ENCODE measurements around the gene RSBN1. TPM values are rescaled to one million over a fixed set of nuclear protein-coding genes. Genes with fewer than 3 reads are reported as not detected.
"Not testable (repeated sequence)": the region's sequence is repeated elsewhere in the genome, so short reads cannot be mapped to it uniquely, and the experiment has no call there.

The RSBN1 gene
- polyA plus RNA-seq, 1 of the 3 experiments (the other 2 are of a cell fraction): 4.0 TPM

GRCh38 chr1:113756461-113756860 is 55.8 kb downstream of the RSBN1 start:
- H4K20me1 ChIP-seq (ENCODE audit: insufficient read depth): no peaks in the 10 kb centered on the region
- H2AFZ ChIP-seq (ENCODE audit: low read depth): no peak overlapping the region
- WGBS (ENCODE audit: low lambda C conversion rate): 88% methylated on average over 1 of the region's 1 CpG
- no peaks in the 10 kb centered on the region for H3K9me3 ChIP-seq
- H3K27ac ChIP-seq (ENCODE audit: low read depth in 2 of 2, low read length in 1 of 2): no peak overlapping the region
- no peak overlapping the region; a peak in 1 of 4 replicates for H3K4me3 ChIP-seq (ENCODE audit: low read depth in 2 of 2, low read length in 1 of 2)
- H3K9ac ChIP-seq: no peak overlapping the region
- DNase-seq: no peak
- H3K79me2 ChIP-seq (ENCODE audit: insufficient read depth): peaks cover 65% of the 10 kb centered on the region
- peaks cover 7 to 9% of the 10 kb centered on the region in 2 experiments; a peak in 3 of 4 replicates for H3K4me1 ChIP-seq (ENCODE audit: control insufficient read depth in 1 of 2, insufficient read depth in 2 of 2, low read depth in 1 of 2, low read length in 1 of 2)
- H3K36me3 ChIP-seq (replicated peaks in 1 of 2; ENCODE audit: control insufficient read depth in 1 of 2, insufficient read depth in 2 of 2, low read length in 1 of 2): peaks cover 5 to 37% of the 10 kb centered on the region in 2 experiments
- no peaks in the 10 kb centered on the region for H3K27me3 ChIP-seq (ENCODE audit: insufficient read depth)
- no peaks in the 10 kb centered on the region for H3K9me2 ChIP-seq
- ChIA-PET POLR2A (no interaction called here), CTCF (no interaction called here)
- H3K4me2 ChIP-seq: peak overlapping the region; percentile 89
- H3F3A ChIP-seq (replicated peaks; ENCODE audit: insufficient read depth): peaks cover 18% of the 10 kb centered on the region
- TF ChIP-seq RCOR1 (IDR thresholded peaks at IDR 0.05; ENCODE audit: low read length) (no peak), USF2 (IDR thresholded peaks at IDR 0.05; ENCODE audit: borderline replicate concordance, low read depth, low read length) (no peak), CTCF (IDR thresholded peaks at IDR 0.05) (no peak), TEAD4 (IDR thresholded peaks at IDR 0.05; ENCODE audit: borderline replicate concordance, insufficient read depth) (no peak), EZH2phosphoT487 (IDR thresholded peaks at IDR 0.05; ENCODE audit: borderline replicate concordance, low read depth) (no peak), SMC3 (IDR thresholded peaks at IDR 0.05; ENCODE audit: low read depth, low read length) (no peak), TAF1 (IDR thresholded peaks at IDR 0.05; ENCODE audit: borderline replicate concordance, low read depth, low read length) (no peak), GABPA (IDR thresholded peaks at IDR 0.05; ENCODE audit: low read depth) (no peak), POLR2AphosphoS5 (IDR thresholded peaks at IDR 0.05; ENCODE audit: low read depth, low read length) (no peak), JUND (IDR thresholded peaks at IDR 0.05) (no peak), ELF1 (IDR thresholded peaks at IDR 0.05) (no peak), FOSL2 (IDR thresholded peaks at IDR 0.05; ENCODE audit: borderline replicate concordance, low read depth) (no peak), NRF1 (IDR thresholded peaks at IDR 0.05; ENCODE audit: low read depth, low read length) (no peak), RAD21 (IDR thresholded peaks at IDR 0.05; ENCODE audit: low read length) (no peak), MXI1 (IDR thresholded peaks at IDR 0.05; ENCODE audit: low read depth, low read length) (no peak), NFIC (IDR thresholded peaks at IDR 0.05; ENCODE audit: borderline replicate concordance) (no peak), FOXJ3 (CRISPR knock-in tag; IDR thresholded peaks at IDR 0.05) (no peak), CHD2 (IDR thresholded peaks at IDR 0.05; ENCODE audit: low read length, partially characterized antibody) (no peak), REST (IDR thresholded peaks at IDR 0.05; ENCODE audit: low read depth, low read length) (no peak), GATA2 (CRISPR knock-in tag; IDR thresholded peaks at IDR 0.05) (no peak)

- peaks cover 62% of the 10 kb centered on the region for H3K79me2 ChIP-seq (ENCODE audit: insufficient read depth)
- CTCF ChIA-PET: interaction anchor here (0.9 kb wide), 1 partner anchor 73 kb away, joined by 3 read pairs; no protein-coding TSS in a partner anchor
Measured at GRCh38 chr1:113753333-113753732, 58.9 kb downstream of the RSBN1 start.

More at GRCh38 chr1:113753333-113753732, 58.9 kb downstream of the RSBN1 start:
- H3F3A ChIP-seq (replicated peaks; ENCODE audit: insufficient read depth); H3K9me3 ChIP-seq; H3K27me3 ChIP-seq (ENCODE audit: insufficient read depth); H3K4me3 ChIP-seq (ENCODE audit: low read depth in 2 of 2, low read length in 1 of 2); DNase-seq; H3K9ac ChIP-seq; H3K4me1 ChIP-seq (ENCODE audit: control insufficient read depth in 1 of 2, insufficient read depth in 2 of 2, low read depth in 1 of 2, low read length in 1 of 2); H3K9me2 ChIP-seq; H3K4me2 ChIP-seq; H4K20me1 ChIP-seq (ENCODE audit: insufficient read depth); H2AFZ ChIP-seq (ENCODE audit: low read depth); H3K27ac ChIP-seq (ENCODE audit: low read depth in 2 of 2, low read length in 1 of 2): not testable (repeated sequence)
- peaks cover 11 to 56% of the 10 kb centered on the region in 2 experiments for H3K36me3 ChIP-seq (replicated peaks in 1 of 2; ENCODE audit: control insufficient read depth in 1 of 2, insufficient read depth in 2 of 2, low read length in 1 of 2)
- POLR2A ChIA-PET: interaction anchor here (0.6 kb wide), 1 partner anchor 681 kb away, joined by 3 read pairs; no protein-coding TSS in a partner anchor
- 97% methylated on average over 6 of the region's 6 CpGs for WGBS (ENCODE audit: low lambda C conversion rate)
